DND-41 (cell line): ENCODE data around the gene ZRSR2.
"Not testable (repeated sequence)": the region's sequence is repeated elsewhere in the genome, so short reads cannot be mapped to it uniquely, and the experiment has no call there.

Experiments used
- ATAC-seq: fragments of 200-7000 bp; cut with Tn5 transposase; 3 replicates; pipeline ENCODE4 v1.9.1; 2021; ENCODE audit warnings: low read depth; ENCODE audit not compliant: insufficient read depth
- DNase-seq: peaks from one replicate; pipeline ENCODE4 v3.0.0-alpha.2; 2020
- H2AFZ ChIP-seq: 2 replicates; pipeline ENCODE4 v1.6.0; 2012; ENCODE audit warnings: low read depth, low read length
- H3K27ac ChIP-seq: 2 replicates; pipeline ENCODE4 v1.5.1; 2012; ENCODE audit warnings: low read length, inconsistent platforms
- H3K27me3 ChIP-seq: fragments of 200-600 bp; sonication (generic); 2 replicates; pipeline ENCODE4 v1.6.0; 2012; ENCODE audit warnings: low read length, mild to moderate bottlenecking, inconsistent platforms; ENCODE audit not compliant: insufficient read depth, poor library complexity
- H3K36me3 ChIP-seq: 2 replicates; pipeline ENCODE4 v1.5.1; 2012; ENCODE audit warnings: low read length, inconsistent platforms; ENCODE audit not compliant: insufficient read depth
- H3K4me1 ChIP-seq: 2 replicates; pipeline ENCODE4 v1.5.1; 2012; ENCODE audit warnings: mild to moderate bottlenecking, low read length; ENCODE audit not compliant: insufficient read depth
- H3K4me2 ChIP-seq: 2 replicates; pipeline ENCODE4 v1.6.0; 2012; ENCODE audit warnings: mild to moderate bottlenecking, moderate library complexity, low read length, inconsistent platforms; ENCODE audit not compliant: insufficient read depth
- H3K4me3 ChIP-seq, 2 experiments: fragments of 200-600 bp in 1 of 2; shearing (Covaris generic) in 1 of 2; 2 replicates each; pipeline ENCODE4 v1.5.1; 2012 to 2016; ENCODE audit warnings: inconsistent platforms in 2 of 2, low read length in 2 of 2, mild to moderate bottlenecking in 2 of 2, low read depth in 1 of 2, moderate library complexity in 1 of 2
- H3K79me2 ChIP-seq: 2 replicates; pipeline ENCODE4 v1.6.0; 2012; ENCODE audit warnings: low read length, inconsistent platforms; ENCODE audit not compliant: insufficient read depth
- H3K9ac ChIP-seq: 2 replicates; pipeline ENCODE4 v1.6.0; 2012; ENCODE audit warnings: low read depth, mild to moderate bottlenecking, inconsistent platforms, low read length, moderate library complexity
- H3K9me3 ChIP-seq: 2 replicates; pipeline ENCODE4 v1.5.1; 2012; ENCODE audit warnings: low read length, moderate library complexity, mild to moderate bottlenecking, inconsistent platforms; ENCODE audit not compliant: insufficient read depth, severe bottlenecking
- H4K20me1 ChIP-seq: 2 replicates; pipeline ENCODE4 v1.6.0; 2012; ENCODE audit warnings: low read length; ENCODE audit not compliant: insufficient read depth
- EZH2 ChIP-seq: IDR thresholded peaks from 3 replicates; pipeline ENCODE4 v1.6.1; 2012; ENCODE audit warnings: borderline replicate concordance, low read depth, mild to moderate bottlenecking, moderate library complexity, low read length, inconsistent platforms; ENCODE audit not compliant: severe bottlenecking
- TF ChIP-seq, protein P1 (sequence below): IDR thresholded peaks from 2 replicates; pipeline ENCODE4 v1.5.1; 2012; ENCODE audit warnings: borderline replicate concordance, low read length, moderate library complexity, mild to moderate bottlenecking; ENCODE audit not compliant: poor library complexity, severe bottlenecking; ENCODE audit errors: extremely low read depth

ZRSR2 gene, protein sequence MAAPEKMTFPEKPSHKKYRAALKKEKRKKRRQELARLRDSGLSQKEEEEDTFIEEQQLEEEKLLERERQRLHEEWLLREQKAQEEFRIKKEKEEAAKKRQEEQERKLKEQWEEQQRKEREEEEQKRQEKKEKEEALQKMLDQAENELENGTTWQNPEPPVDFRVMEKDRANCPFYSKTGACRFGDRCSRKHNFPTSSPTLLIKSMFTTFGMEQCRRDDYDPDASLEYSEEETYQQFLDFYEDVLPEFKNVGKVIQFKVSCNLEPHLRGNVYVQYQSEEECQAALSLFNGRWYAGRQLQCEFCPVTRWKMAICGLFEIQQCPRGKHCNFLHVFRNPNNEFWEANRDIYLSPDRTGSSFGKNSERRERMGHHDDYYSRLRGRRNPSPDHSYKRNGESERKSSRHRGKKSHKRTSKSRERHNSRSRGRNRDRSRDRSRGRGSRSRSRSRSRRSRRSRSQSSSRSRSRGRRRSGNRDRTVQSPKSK

DNA sequence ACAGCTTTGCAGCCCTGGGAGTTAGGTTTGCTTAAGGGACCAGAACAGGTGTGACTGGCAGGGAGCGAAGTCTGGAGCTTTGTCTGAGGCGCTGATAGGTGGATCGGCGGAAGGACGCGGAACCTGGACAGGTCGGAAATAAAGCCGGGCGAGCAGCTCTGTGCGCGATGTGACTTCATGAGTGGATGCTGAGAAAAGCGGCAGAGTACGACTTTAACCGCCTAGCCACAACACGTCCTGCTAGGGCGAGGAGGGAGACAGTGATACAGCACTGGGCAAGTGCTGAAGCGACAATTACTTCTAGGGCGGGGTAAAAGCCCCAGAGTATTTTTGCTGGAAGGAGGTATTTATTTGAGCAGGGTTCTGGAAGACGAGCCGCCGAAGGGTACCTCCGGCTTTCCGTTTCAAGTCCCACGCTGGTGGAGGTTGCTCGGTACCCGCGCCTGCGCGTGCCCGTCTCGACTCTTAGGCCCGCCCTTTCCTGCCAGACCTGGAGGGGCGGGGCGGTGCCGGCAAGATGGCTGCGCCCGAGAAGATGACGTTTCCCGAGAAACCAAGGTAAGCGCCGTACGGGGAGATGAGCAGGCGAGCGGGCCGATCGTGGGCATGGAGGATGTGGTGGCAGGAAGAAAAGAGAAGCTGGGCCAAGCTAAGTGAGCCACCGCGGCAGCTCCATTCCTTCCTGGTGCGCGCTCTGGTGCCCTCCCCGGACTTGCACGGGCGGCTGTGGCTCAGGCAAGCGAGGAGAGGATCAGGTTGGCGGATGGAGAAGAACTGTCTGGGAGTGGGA is at the start of gene ZRSR2:
Gene ZRSR2 (plus strand): TSS at position 506 of the 790 bp plus-strand sequence. CDS start 12 bp downstream, at position 518.
- H4K20me1 ChIP-seq = no peaks in the 10 kb centered on the region
- H2AFZ ChIP-seq = peak within 1 kb of the TSS; percentile 71
- peaks cover 23% of the 10 kb centered on the region for H3K4me1 ChIP-seq
- DNase-seq (peak; percentile 85), ATAC-seq (peak; percentile 92)
- peak within 1 kb of the TSS; percentile 84 for H3K4me2 ChIP-seq
- peak within 1 kb of the TSS; percentile 65 for H3K27ac ChIP-seq
- no peaks in the 10 kb centered on the region for H3K27me3 ChIP-seq
- no peaks in the 10 kb centered on the region for H3K9me3 ChIP-seq
- TF ChIP-seq, protein P1, sequence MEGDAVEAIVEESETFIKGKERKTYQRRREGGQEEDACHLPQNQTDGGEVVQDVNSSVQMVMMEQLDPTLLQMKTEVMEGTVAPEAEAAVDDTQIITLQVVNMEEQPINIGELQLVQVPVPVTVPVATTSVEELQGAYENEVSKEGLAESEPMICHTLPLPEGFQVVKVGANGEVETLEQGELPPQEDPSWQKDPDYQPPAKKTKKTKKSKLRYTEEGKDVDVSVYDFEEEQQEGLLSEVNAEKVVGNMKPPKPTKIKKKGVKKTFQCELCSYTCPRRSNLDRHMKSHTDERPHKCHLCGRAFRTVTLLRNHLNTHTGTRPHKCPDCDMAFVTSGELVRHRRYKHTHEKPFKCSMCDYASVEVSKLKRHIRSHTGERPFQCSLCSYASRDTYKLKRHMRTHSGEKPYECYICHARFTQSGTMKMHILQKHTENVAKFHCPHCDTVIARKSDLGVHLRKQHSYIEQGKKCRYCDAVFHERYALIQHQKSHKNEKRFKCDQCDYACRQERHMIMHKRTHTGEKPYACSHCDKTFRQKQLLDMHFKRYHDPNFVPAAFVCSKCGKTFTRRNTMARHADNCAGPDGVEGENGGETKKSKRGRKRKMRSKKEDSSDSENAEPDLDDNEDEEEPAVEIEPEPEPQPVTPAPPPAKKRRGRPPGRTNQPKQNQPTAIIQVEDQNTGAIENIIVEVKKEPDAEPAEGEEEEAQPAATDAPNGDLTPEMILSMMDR = no peak
- no peak for TF ChIP-seq EZH2
- peaks cover 6% of the 10 kb centered on the region; the same call in 1 of the 2 replicates for H3K36me3 ChIP-seq
- peaks cover 18% of the 10 kb centered on the region for H3K79me2 ChIP-seq
- H3K9ac ChIP-seq = peak within 1 kb of the TSS; percentile 61
- peak within 1 kb of the TSS; percentile 41 to 78; a peak in 3 of 4 replicates for H3K4me3 ChIP-seq

DNA sequence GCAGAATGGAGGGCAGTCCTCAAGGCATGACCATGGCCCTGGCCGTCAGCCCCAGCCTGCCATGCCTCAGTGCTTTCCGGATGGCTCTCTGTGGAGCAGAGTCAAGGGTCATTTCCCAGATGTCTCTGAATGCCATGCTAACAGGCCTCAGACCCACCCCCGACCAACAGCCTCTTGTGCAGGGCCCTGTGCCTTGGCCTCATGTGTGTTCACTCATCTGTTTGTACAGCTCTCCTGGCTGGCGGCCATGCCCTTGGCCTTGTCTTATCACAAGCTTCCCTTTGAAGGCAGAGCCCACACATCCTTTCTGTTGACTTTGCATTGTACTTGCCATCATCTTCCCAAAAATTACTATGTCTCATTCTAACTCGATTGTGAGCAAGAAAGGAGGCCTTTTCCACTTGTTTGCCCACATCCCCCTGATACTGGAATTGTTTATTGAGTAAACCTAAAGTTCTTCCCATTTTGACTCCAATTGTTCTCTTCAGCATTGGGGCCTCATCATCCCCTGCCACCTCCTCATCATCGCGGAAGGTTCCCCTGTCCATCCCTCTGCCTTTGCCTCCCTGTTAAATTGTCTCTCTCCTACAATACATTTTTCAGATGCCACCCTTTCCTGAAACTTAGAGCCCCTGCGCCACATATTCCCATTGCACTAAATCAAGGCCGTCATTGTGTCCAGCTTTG is 46.0 kb upstream of the ZRSR2 start:
- Histone ChIP-seq H2AFZ (no peak overlapping the region), H3K9me3 (no peaks in the 10 kb centered on the region), H3K4me2 (no peak overlapping the region), H3K4me3 (no peak overlapping the region), H3K79me2 (no peaks in the 10 kb centered on the region), H4K20me1 (no peaks in the 10 kb centered on the region; the same call in 1 of the 2 replicates), H3K27me3 (no peaks in the 10 kb centered on the region), H3K9ac (no peak overlapping the region), H3K36me3 (no peaks in the 10 kb centered on the region), H3K27ac (no peak overlapping the region), H3K4me1 (no peaks in the 10 kb centered on the region)
- DNase-seq (no peak), ATAC-seq (no peak)
- TF ChIP-seq, protein P1 = no peak
- TF ChIP-seq EZH2 = no peak

DNA sequence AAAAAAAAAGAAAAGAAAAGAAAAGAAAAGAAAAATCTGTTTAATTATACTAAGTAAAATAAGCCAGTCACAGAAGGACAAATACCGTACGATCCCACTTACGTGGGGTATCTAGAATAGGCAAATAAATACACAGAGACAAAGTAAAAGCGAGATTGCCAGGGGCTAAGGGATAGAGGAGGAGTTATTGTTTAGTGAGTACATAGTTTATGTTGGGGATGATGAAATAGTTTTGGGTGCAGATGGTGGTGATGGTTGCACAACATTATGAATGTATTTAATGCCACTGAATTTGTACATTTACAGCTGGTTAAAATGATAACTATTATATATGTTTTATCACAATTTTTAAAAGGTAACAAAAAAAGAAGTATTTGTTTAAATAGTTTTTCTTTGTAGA is 45.1 kb upstream of the ZRSR2 start:
- Histone ChIP-seq H3K9ac (no peak overlapping the region), H3K79me2 (no peaks in the 10 kb centered on the region), H3K36me3 (no peaks in the 10 kb centered on the region), H3K9me3 (no peaks in the 10 kb centered on the region), H4K20me1 (no peaks in the 10 kb centered on the region; the same call in 1 of the 2 replicates), H2AFZ (no peak overlapping the region), H3K4me2 (no peak overlapping the region), H3K27me3 (no peaks in the 10 kb centered on the region), H3K4me3 (no peak overlapping the region), H3K4me1 (no peaks in the 10 kb centered on the region), H3K27ac (no peak overlapping the region)
- TF ChIP-seq EZH2 = no peak
- TF ChIP-seq, protein P1 = no peak
- DNase-seq (no peak), ATAC-seq (no peak)

DNA sequence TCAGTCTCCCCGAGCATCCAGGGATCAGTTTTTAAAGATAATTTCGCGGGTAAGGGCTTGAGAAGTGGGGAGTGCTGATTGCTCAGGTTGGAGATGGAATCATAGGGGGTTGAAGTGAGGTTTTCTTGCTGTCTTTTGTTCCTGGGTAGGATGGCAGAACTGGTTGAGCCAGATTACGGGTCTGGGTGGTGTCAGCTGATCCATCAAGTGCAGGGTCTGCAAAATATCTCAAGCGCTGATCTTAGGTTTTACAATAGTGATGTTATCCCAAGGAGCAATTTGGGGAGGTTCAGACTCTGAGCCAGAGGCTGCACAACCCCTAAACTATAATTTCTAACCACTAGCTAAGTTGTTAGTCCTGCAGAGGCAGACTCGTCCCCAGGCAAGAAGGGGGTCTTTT is 43.6 kb upstream of the ZRSR2 start:
- H3K27ac ChIP-seq, H3K4me3 ChIP-seq, H3K4me2 ChIP-seq, H3K9ac ChIP-seq, H2AFZ ChIP-seq, DNase-seq, H4K20me1 ChIP-seq, H3K9me3 ChIP-seq, H3K36me3 ChIP-seq, ATAC-seq, H3K79me2 ChIP-seq, H3K27me3 ChIP-seq, H3K4me1 ChIP-seq: not testable (repeated sequence)
